ENCODE measurements around the gene GNB1. TPM values are rescaled to one million over a fixed set of nuclear protein-coding genes. Genes with fewer than 3 reads are reported as not detected.

GNB1 gene
- total RNA-seq, 1 donor from 2014 or later: 328 TPM

- H3K27me3 ChIP-seq: no peaks in the 10 kb centered on the region
- no peaks in the 10 kb centered on the region for H3K36me3 ChIP-seq
- H3K4me3 ChIP-seq: no peak overlapping the region
- ATAC-seq (no peak), DNase-seq (no peak)
- H3K27ac ChIP-seq: no peak overlapping the region
- intact Hi-C loops (cut with DNase I): no loop called here
- no peak for TF ChIP-seq CTCF (IDR thresholded peaks at IDR 0.05)
- H3K4me1 ChIP-seq: peaks cover 14% of the 10 kb centered on the region
- no peaks in the 10 kb centered on the region for H3K9me3 ChIP-seq
Measured at GRCh38 chr1:1914101-1914970, 23.4 kb upstream of the GNB1 start.

GRCh38 chr1:1911350-1912041 lies 20.6 kb upstream of the GNB1 start:
- Histone ChIP-seq H3K9me3 (no peaks in the 10 kb centered on the region), H3K36me3 (no peaks in the 10 kb centered on the region), H3K27ac (no peak overlapping the region), H3K4me3 (no peak overlapping the region), H3K27me3 (no peaks in the 10 kb centered on the region), H3K4me1 (peaks cover 13% of the 10 kb centered on the region)
- DNase-seq (no peak), ATAC-seq (no peak)
- no peak for TF ChIP-seq CTCF (IDR thresholded peaks at IDR 0.05)
- intact Hi-C loops (cut with DNase I): no loop called here

- no peak for DNase-seq
- no peaks in the 10 kb centered on the region for H3K9me3 ChIP-seq
- ATAC-seq: no peak
- H3K27me3 ChIP-seq: no peaks in the 10 kb centered on the region
- TF ChIP-seq CTCF (IDR thresholded peaks at IDR 0.05): no peak
- intact Hi-C loops (cut with DNase I): no loop called here
- H3K27ac ChIP-seq: no peak overlapping the region
- H3K36me3 ChIP-seq: no peaks in the 10 kb centered on the region
- peaks cover 13% of the 10 kb centered on the region for H3K4me1 ChIP-seq
- no peak overlapping the region for H3K4me3 ChIP-seq
Measured at GRCh38 chr1:1910651-1911331, 19.9 kb upstream of the GNB1 start.

GRCh38 chr1:1910033-1910465 lies 19.2 kb upstream of the GNB1 start:
- DNase-seq (no peak), ATAC-seq (no peak)
- Histone ChIP-seq H3K4me3 (peak overlapping the region; percentile 71), H3K36me3 (no peaks in the 10 kb centered on the region), H3K4me1 (peaks cover 13% of the 10 kb centered on the region), H3K27me3 (no peaks in the 10 kb centered on the region), H3K27ac (no peak overlapping the region), H3K9me3 (no peaks in the 10 kb centered on the region)
- no peak for TF ChIP-seq CTCF (IDR thresholded peaks at IDR 0.05)
- intact Hi-C loops (cut with DNase I): no loop called here

GRCh38 chr1:1908506-1908791 lies 17.6 kb upstream of the GNB1 start:
- intact Hi-C loops (cut with DNase I): no loop called here
- DNase-seq (no peak), ATAC-seq (no peak)
- no peaks in the 10 kb centered on the region for H3K9me3 ChIP-seq
- no peaks in the 10 kb centered on the region for H3K36me3 ChIP-seq
- no peak for TF ChIP-seq CTCF (IDR thresholded peaks at IDR 0.05)
- peak overlapping the region; percentile 71 for H3K4me3 ChIP-seq
- peaks cover 13% of the 10 kb centered on the region for H3K4me1 ChIP-seq
- H3K27me3 ChIP-seq: no peaks in the 10 kb centered on the region
- peak overlapping the region; percentile 85 for H3K27ac ChIP-seq
